Astrocyte (in vitro differentiated cells and primary cell): Measurements from ENCODE around the gene CBR4.

Experiments used
- EZH2 ChIP-seq: IDR thresholded peaks from 2 replicates; pipeline ENCODE4 v1.6.1; 2012; ENCODE audit warnings: mild to moderate bottlenecking, low read length, inconsistent platforms; ENCODE audit not compliant: insufficient read depth
- TF ChIP-seq, protein P1 (sequence below): IDR thresholded peaks from 2 replicates; pipeline ENCODE4 v1.5.1; 2011; ENCODE audit warnings: low read depth, mild to moderate bottlenecking, inconsistent platforms, low read length, moderate library complexity; ENCODE audit not compliant: insufficient read depth

DNA sequence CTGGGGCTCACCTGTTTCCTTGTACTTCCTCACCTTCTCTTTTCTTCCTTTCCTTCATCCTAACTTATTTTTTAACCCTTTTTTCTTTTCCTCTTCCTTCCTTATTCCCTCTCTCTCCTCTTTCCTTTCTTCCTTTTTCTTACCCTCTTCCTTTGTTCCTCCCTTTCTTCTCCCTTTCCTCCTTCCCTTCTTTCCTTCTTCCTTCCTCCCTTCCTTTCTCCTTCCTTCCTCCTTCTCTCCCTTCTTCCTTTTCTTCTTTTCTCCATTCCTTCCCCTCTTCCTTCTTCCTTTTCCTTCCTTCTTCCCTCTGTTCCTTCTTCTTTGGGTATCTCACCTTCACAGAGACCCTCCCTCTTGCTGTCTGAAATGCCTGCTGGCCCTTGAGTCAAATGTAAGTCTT lies 22.1 kb upstream of the CBR4 start:
- TF ChIP-seq, protein P1, sequence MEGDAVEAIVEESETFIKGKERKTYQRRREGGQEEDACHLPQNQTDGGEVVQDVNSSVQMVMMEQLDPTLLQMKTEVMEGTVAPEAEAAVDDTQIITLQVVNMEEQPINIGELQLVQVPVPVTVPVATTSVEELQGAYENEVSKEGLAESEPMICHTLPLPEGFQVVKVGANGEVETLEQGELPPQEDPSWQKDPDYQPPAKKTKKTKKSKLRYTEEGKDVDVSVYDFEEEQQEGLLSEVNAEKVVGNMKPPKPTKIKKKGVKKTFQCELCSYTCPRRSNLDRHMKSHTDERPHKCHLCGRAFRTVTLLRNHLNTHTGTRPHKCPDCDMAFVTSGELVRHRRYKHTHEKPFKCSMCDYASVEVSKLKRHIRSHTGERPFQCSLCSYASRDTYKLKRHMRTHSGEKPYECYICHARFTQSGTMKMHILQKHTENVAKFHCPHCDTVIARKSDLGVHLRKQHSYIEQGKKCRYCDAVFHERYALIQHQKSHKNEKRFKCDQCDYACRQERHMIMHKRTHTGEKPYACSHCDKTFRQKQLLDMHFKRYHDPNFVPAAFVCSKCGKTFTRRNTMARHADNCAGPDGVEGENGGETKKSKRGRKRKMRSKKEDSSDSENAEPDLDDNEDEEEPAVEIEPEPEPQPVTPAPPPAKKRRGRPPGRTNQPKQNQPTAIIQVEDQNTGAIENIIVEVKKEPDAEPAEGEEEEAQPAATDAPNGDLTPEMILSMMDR, result no peak
- TF ChIP-seq EZH2, result no peak
